GM06990 (cell line): Measurements from ENCODE around the gene NTM.

Experiments used
- DNase-seq: peaks from one replicate; pipeline ENCODE4 v3.0.0-alpha.2; 2011; ENCODE audit not compliant: insufficient read length; ENCODE audit errors: extremely low read depth
- H3K27me3 ChIP-seq: replicated peaks from 2 replicates; pipeline ENCODE4 v1.6.0; 2011; ENCODE audit warnings: low read length; ENCODE audit not compliant: control insufficient read depth, insufficient read depth
- H3K36me3 ChIP-seq: 2 replicates; pipeline ENCODE4 v1.5.1; 2011; ENCODE audit warnings: low read length; ENCODE audit not compliant: control insufficient read depth, insufficient read depth
- H3K4me3 ChIP-seq: replicated peaks from 2 replicates; pipeline ENCODE4 v1.5.1; 2011; ENCODE audit warnings: low read depth, mild to moderate bottlenecking, control low read depth, low read length
- TF ChIP-seq, protein P1 (sequence below): IDR thresholded peaks from 2 replicates; pipeline ENCODE4 v1.5.1; 2011; ENCODE audit warnings: low read length, control low read depth, mild to moderate bottlenecking, inconsistent platforms; ENCODE audit not compliant: insufficient read depth, poor library complexity, severe bottlenecking

NTM gene

GRCh38 chr11:131629925-131630540 lies 259.6 kb downstream of the NTM start:
- no peaks in the 10 kb centered on the region for H3K36me3 ChIP-seq
- H3K4me3 ChIP-seq, result no peak overlapping the region
- no peaks in the 10 kb centered on the region; the same call in 1 of the 2 replicates for H3K27me3 ChIP-seq
- TF ChIP-seq, protein P1, sequence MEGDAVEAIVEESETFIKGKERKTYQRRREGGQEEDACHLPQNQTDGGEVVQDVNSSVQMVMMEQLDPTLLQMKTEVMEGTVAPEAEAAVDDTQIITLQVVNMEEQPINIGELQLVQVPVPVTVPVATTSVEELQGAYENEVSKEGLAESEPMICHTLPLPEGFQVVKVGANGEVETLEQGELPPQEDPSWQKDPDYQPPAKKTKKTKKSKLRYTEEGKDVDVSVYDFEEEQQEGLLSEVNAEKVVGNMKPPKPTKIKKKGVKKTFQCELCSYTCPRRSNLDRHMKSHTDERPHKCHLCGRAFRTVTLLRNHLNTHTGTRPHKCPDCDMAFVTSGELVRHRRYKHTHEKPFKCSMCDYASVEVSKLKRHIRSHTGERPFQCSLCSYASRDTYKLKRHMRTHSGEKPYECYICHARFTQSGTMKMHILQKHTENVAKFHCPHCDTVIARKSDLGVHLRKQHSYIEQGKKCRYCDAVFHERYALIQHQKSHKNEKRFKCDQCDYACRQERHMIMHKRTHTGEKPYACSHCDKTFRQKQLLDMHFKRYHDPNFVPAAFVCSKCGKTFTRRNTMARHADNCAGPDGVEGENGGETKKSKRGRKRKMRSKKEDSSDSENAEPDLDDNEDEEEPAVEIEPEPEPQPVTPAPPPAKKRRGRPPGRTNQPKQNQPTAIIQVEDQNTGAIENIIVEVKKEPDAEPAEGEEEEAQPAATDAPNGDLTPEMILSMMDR, result no peak
- no peak for DNase-seq

GRCh38 chr11:131632971-131633370 lies 262.6 kb downstream of the NTM start:
- H3K27me3 ChIP-seq, result no peaks in the 10 kb centered on the region; the same call in 1 of the 2 replicates
- no peaks in the 10 kb centered on the region for H3K36me3 ChIP-seq
- DNase-seq, result no peak
- TF ChIP-seq, protein P1, result no peak
- no peak overlapping the region for H3K4me3 ChIP-seq

- H3K36me3 ChIP-seq, result no peaks in the 10 kb centered on the region
- no peak overlapping the region for H3K4me3 ChIP-seq
Observed at GRCh38 chr11:131633921-131634715, 263.7 kb downstream of the NTM start.

DNA sequence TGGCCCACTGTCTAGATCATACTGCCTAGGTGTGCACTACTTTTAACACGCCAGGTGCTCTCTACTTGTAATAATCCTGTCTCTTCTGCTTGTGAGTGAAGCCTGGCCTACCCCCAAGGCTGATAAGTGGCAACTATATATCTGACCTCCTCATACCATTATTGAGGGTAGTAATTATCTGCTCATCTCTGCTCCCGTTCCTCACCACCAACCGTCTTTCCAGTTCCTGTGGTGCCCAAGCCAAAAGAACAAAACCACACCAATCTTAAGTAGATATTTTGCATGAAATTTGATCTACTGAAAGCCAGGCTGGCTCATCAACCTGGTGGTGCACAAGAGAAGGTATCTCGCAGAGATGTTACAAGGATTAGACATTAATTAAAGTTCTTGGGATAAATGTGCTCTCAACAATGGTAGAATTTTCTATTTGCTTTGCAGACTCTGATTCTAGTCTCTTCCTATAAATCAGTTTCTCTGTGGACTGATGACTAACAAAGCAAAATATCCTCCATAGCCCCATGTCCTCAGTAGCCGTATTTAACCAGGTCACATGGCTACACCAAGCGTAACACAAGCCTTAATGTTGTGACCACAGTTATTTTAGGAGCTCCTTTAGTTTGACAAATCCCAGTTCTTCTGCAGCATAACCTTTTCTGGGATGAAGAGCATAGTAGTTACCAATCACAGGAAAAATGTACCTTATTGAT lies 267.2 kb downstream of the NTM start:
- Histone ChIP-seq H3K36me3 (no peaks in the 10 kb centered on the region), H3K4me3 (no peak overlapping the region), H3K27me3 (no peaks in the 10 kb centered on the region)
- no peak for DNase-seq
- TF ChIP-seq, protein P1, result no peak

More at GRCh38 chr11:131633921-131634715, 263.7 kb downstream of the NTM start:
- no peaks in the 10 kb centered on the region for H3K27me3 ChIP-seq
- no peak for DNase-seq
- TF ChIP-seq, protein P1, result no peak

DNA sequence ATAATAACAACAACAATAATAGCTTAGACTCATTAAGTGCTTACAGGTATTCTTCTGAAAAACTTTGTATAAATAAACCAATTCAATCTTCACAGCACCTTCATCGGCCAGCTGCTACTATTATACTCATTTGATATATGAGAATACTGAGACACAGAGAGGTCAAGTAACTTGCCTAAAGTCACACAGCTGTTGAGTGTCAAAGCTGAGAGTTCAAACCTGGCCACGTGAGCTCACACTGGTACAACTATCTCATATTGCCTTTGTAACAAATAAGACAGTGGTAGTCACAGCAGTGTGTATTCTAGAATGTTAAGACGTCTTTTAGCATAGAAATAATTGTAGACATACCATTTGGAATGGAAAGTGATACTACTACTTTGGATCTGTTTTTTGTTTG lies 268.5 kb downstream of the NTM start:
- no peaks in the 10 kb centered on the region for H3K36me3 ChIP-seq
- TF ChIP-seq, protein P1, result no peak
- no peak overlapping the region for H3K4me3 ChIP-seq
- DNase-seq, result no peak
- no peaks in the 10 kb centered on the region; the same call in 1 of the 2 replicates for H3K27me3 ChIP-seq
